Bronchial epithelial cell (primary cell): ENCODE data around the gene SYNGR3. TPM values are rescaled to one million over a fixed set of nuclear protein-coding genes. Genes with fewer than 3 reads are reported as not detected.

ENCODE experiments used
- DNase-seq: peaks from one replicate; pipeline ENCODE4 v3.0.0-alpha.2; 2010; ENCODE audit warnings: low read depth
- FAIRE-seq: peaks from 2 replicates; lab custom pipeline; 2011; peaks lifted over from hg19 to GRCh38; lab: Jason Lieb, UNC
- H3K27me3 ChIP-seq: 2 replicates; pipeline ENCODE4 v1.5.1; 2011; ENCODE audit warnings: low read length; ENCODE audit not compliant: control insufficient read depth, insufficient read depth
- H3K36me3 ChIP-seq: 2 replicates; pipeline ENCODE4 v1.5.1; 2011; ENCODE audit warnings: low read length; ENCODE audit not compliant: control insufficient read depth, insufficient read depth
- H3K4me3 ChIP-seq: 2 replicates; pipeline ENCODE4 v1.5.1; 2011; ENCODE audit warnings: mild to moderate bottlenecking, low read depth, low read length, control low read depth
- total RNA-seq: library from RNA; depleted of rRNA; stranded (reverse); fragments of >200 nt; gene quantifications from 2 replicates; pipeline ENCODE4 v1.2.1, GENCODE V29; 2014
- TF ChIP-seq, protein P1 (sequence below): IDR thresholded peaks from 2 replicates; pipeline ENCODE4 v1.5.1; 2011; ENCODE audit warnings: mild to moderate bottlenecking, moderate library complexity, low read length, control low read depth, inconsistent platforms; ENCODE audit not compliant: insufficient read depth, severe bottlenecking

Gene SYNGR3
- total RNA-seq, 1 donor from 2014 or later: 2.9 TPM

DNA sequence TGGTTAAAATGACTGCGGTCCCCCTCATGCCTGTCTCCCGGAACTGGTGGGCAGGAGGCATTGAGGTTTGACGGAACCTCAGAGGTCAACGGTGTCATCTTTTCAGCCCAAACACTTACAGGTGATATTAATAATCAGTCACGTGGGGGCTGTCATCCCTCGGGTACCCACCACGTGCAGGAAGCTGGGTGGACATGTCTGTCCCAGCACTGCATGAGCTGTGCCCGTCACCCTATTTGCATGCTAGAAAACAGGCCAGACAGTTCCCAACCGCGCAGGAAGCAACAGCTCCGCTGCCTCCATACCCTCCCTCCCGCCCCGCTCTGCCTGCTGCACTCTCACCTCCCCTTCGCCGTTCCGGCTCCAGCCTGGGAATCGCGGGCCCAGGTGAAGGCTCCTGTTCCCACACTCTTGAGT, 1.4 kb downstream of the SYNGR3 start:
- peaks cover 3% of the 10 kb centered on the region for H3K36me3 ChIP-seq
- DNase-seq: no peak
- peaks cover 14% of the 10 kb centered on the region for H3K27me3 ChIP-seq
- TF ChIP-seq, protein P1, sequence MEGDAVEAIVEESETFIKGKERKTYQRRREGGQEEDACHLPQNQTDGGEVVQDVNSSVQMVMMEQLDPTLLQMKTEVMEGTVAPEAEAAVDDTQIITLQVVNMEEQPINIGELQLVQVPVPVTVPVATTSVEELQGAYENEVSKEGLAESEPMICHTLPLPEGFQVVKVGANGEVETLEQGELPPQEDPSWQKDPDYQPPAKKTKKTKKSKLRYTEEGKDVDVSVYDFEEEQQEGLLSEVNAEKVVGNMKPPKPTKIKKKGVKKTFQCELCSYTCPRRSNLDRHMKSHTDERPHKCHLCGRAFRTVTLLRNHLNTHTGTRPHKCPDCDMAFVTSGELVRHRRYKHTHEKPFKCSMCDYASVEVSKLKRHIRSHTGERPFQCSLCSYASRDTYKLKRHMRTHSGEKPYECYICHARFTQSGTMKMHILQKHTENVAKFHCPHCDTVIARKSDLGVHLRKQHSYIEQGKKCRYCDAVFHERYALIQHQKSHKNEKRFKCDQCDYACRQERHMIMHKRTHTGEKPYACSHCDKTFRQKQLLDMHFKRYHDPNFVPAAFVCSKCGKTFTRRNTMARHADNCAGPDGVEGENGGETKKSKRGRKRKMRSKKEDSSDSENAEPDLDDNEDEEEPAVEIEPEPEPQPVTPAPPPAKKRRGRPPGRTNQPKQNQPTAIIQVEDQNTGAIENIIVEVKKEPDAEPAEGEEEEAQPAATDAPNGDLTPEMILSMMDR: no peak
- FAIRE-seq: no peak
- no peak overlapping the region for H3K4me3 ChIP-seq

DNA sequence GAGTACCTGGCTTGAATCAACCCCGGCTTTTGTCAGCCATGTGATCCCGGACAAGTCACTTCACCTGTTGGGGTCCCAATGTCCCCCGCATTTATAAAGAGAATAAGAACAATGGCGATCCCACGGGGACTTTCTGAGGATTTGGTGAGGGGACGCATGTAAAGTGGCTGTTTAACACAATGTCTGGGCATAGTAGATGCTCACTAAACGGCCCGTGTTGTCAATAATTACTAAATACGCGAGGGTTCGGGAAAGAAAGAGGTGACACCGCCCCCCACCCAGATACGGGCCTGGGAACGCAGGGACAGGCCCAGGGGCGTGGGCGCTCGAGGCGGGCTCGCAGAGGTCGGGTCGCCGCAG, 1.8 kb downstream of the SYNGR3 start:
- Histone ChIP-seq H3K36me3 (no peaks in the 10 kb centered on the region), H3K4me3 (peak overlapping the region; percentile 28), H3K27me3 (peaks cover 14% of the 10 kb centered on the region)
- TF ChIP-seq, protein P1: no peak
- no peak for DNase-seq
- no peak for FAIRE-seq

GRCh38 chr16:1991948-1992703, 2.4 kb downstream of the SYNGR3 start:
- no peak for FAIRE-seq
- DNase-seq: peak; percentile 65
- Histone ChIP-seq H3K27me3 (peaks cover 14% of the 10 kb centered on the region), H3K36me3 (peaks cover 2% of the 10 kb centered on the region), H3K4me3 (peak overlapping the region; percentile 28)
- TF ChIP-seq, protein P1: no peak

DNA sequence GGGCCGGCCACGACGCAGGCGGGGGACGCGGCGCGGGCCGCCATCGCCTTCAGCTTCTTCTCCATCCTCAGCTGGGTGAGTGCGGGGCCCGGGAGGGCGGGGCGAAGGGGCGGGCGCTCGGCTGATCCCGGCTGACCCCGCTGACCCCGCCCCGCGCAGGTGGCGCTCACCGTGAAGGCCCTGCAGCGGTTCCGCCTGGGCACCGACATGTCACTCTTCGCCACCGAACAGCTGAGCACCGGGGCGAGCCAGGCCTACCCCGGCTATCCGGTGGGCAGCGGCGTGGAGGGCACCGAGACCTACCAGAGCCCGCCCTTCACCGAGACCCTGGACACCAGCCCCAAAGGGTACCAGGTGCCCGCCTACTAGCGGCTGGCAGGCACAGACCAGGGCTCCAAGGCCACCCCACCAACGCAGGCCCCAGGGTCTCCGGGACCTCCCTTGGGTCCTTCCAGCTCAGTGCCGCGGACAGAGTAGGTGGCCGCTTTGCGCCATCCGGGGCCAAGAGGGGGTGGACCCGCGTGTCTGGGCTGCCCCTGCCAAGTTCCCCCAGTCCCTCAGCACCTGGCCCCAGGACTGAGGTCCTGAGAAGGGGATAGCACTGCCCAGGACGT, 3.0 kb downstream of the SYNGR3 start:
- Histone ChIP-seq H3K36me3 (peaks cover 8% of the 10 kb centered on the region), H3K27me3 (peaks cover 14% of the 10 kb centered on the region), H3K4me3 (no peak overlapping the region)
- no peak for FAIRE-seq
- TF ChIP-seq, protein P1: no peak
- DNase-seq: no peak

- peak; percentile 85 for DNase-seq
These were observed 4.0 kb downstream of the SYNGR3 start for GRCh38 chr16:1993731-1994131.

More at GRCh38 chr16:1993731-1994131, 4.0 kb downstream of the SYNGR3 start:
- Histone ChIP-seq H3K27me3 (peaks cover 11% of the 10 kb centered on the region), H3K4me3 (no peak overlapping the region), H3K36me3 (peaks cover 14% of the 10 kb centered on the region)
- FAIRE-seq: peak; percentile 80
- TF ChIP-seq, protein P1: no peak
